Pancreas (tissue), 10 donors: ENCODE data around the gene PPP1R11. TPM values are rescaled to one million over a fixed set of nuclear protein-coding genes. Genes with fewer than 3 reads are reported as not detected.
A peak's percentile ranks its signal among the peaks of the same experiment; 100 is the strongest.

Experiments
- ATAC-seq, 4 donors: fragments of 200-7000 bp; cut with Tn5 transposase; one replicate each; pipeline versions ENCODE4 v1.8.0 to v1.9.1; 2020; ENCODE audit warnings: mild to moderate bottlenecking in 4 of 4, moderate library complexity in 4 of 4
- DNase-seq, 6 donors: peaks; one replicate each; pipeline ENCODE4 v3.0.0-alpha.2; 2020
- FAIRE-seq: peaks from 2 replicates; lab custom pipeline; 2012; peaks lifted over from hg19 to GRCh38; lab: Jason Lieb, UNC
- H3K27ac ChIP-seq, 4 donors: fragments of 200-600 bp; sonication (generic); 1 replicate in 3 of 4; 2 replicates in 1 of 4; pipeline versions ENCODE4 v1.5.0 to v1.8.0; 2020
- H3K27me3 ChIP-seq, 4 donors: fragments of 200-600 bp; one replicate each; pipeline ENCODE4 v1.8.0; 2021
- H3K36me3 ChIP-seq, 3 donors: fragments of 200-600 bp; sonication (generic) in 1 of 3; one replicate each; pipeline versions ENCODE4 v1.5.0 to v1.8.0; 2020 to 2021
- H3K4me1 ChIP-seq, 3 donors: fragments of 200-600 bp; one replicate each; pipeline ENCODE4 v1.8.0; 2021
- H3K4me3 ChIP-seq, 4 donors: fragments of 200-600 bp; sonication (generic) in 2 of 4; one replicate each; pipeline versions ENCODE4 v1.5.0 to v1.8.0; 2020 to 2021
- H3K9me3 ChIP-seq, 4 donors: fragments of 200-600 bp; one replicate each; pipeline ENCODE4 v1.8.0; 2021
- WGBS, 2 donors: extraction: QIAGEN DNeasy Blood & Tissue Kit; methylation state at CpG; one replicate each; pipeline ENCODE4 v1.1.7; 2013; 5-methylcytosine and 5-hydroxymethylcytosine counted together
- intact Hi-C, 3 donors: fragments of 100-400 bp; cut with DNase I; formaldehyde crosslinking; loops; one replicate each; pipeline versions ENCODE4 v1.11.1 to v1.14.2; 2022
- polyA plus RNA-seq, 2 donors: library from polyadenylated mRNA; stranded (reverse); fragments of 200-250 nt; gene quantifications; one replicate each; pipeline ENCODE4 v1.2.3, GENCODE V29; 2013
- total RNA-seq, 6 donors: library from RNA; stranded (reverse); fragmentation: NEBNext Ultra II Directional in 4 of 6; extraction: Animal tissue kit (Norgen Biotek cat#: 25700) in 4 of 6; gene quantifications; one replicate each; pipeline versions ENCODE4 v1.2.1 to v1.2.4, GENCODE V29; 2021 to 2023
- TF ChIP-seq, protein P1 (sequence below), 4 donors: fragments of 200-600 bp; sonication (generic) in 3 of 4; IDR thresholded peaks; one replicate each; pipeline versions ENCODE4 v1.5.0 to v1.8.0; 2021; ENCODE audit warnings: antibody characterized with exemption in 4 of 4
- donor health status: healthy with polysubstance abuse.
- donor health status: DM: no; HTN: no; CAD: no; lungs with moderate emphysema.
- donor health status: DM: no; HTN: no; CAD: no.
- donor health status: control.
- donor health status: control.
- donor health status: Bipolar disorder and iron deficiency.
- donor health status: DM: yes; HTN: yes; CAD: no.
- donor health status: DM: no; HTN: no; CAD: no.
- donor health status: DM: no; HTN: no; CAD: no.
- donor health status: DM: yes; HTN: yes; CAD: no.

PPP1R11 gene
- total and polyA plus RNA-seq, 8 donors = 17.9 to 36.9 (median 23.8) TPM

DNA sequence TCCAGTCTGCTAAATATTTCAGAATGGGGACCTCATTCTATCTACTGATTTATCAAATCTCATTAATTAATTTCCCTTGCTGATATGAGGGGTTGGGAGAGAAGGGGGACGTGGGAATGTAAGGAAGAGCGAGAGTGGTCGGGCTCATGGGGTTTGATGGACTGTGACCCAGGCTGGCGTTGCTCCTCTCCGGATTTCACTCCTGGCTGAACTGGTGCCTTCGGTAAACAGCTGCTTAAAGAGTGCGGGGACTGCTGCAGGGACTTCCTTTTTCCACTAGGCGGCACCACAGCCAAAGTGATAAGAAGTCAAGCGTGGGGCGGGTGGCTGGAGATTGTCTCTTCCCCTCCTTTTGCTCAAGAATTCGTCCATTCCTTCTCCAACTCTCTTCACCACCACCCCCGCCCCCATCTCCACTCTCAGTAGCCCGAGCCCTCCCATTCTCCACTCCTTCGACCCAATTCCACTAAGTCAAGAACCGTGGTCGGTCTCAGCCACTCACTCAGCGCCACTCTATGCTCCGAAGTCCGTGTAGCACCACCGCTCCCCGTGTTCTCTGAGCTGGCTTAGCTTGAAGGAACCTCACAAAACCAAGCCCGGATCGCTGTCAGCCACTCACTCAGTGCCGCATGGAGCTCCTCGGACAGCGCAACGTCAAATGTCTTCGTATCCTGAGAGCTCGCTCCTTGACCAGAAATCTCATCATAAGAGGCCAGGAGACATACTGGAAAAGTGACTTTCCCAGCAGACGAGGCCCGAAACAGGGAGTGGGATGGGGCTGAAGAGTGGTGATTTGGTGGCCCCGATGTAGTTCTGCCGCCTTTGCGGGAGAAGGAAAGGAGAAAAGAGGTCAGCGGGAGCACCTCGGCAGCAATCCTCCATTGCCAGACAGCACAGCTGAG is 36.2 kb downstream of the PPP1R11 start:
- 2% methylated on average over 36 of the region's 36 CpGs for WGBS, 2 donors
- FAIRE-seq (no peak), ATAC-seq (peak; percentile 76 to 90 (median 82)), DNase-seq (peak; percentile 74 to 90 (median 83))
- TF ChIP-seq, protein P1, sequence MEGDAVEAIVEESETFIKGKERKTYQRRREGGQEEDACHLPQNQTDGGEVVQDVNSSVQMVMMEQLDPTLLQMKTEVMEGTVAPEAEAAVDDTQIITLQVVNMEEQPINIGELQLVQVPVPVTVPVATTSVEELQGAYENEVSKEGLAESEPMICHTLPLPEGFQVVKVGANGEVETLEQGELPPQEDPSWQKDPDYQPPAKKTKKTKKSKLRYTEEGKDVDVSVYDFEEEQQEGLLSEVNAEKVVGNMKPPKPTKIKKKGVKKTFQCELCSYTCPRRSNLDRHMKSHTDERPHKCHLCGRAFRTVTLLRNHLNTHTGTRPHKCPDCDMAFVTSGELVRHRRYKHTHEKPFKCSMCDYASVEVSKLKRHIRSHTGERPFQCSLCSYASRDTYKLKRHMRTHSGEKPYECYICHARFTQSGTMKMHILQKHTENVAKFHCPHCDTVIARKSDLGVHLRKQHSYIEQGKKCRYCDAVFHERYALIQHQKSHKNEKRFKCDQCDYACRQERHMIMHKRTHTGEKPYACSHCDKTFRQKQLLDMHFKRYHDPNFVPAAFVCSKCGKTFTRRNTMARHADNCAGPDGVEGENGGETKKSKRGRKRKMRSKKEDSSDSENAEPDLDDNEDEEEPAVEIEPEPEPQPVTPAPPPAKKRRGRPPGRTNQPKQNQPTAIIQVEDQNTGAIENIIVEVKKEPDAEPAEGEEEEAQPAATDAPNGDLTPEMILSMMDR (IDR thresholded peaks at IDR 0.05) = peak; percentile 76 to 87 (median 81)
- Histone ChIP-seq H3K4me1 (peaks cover 11 to 15% (median 11%) of the 10 kb centered on the region in 3 donors), H3K27ac (peak overlapping the region in 2 of 4 donors; percentile 52 to 60), H3K9me3 (no peaks in the 10 kb centered on the region), H3K36me3 (no peaks in the 10 kb centered on the region), H3K27me3 (peaks cover 0 to 6% (median 0%) of the 10 kb centered on the region in 4 donors), H3K4me3 (peak overlapping the region in 3 of 4 donors; percentile 10 to 48 (median 41))
- intact Hi-C loops = no loop called here

DNA sequence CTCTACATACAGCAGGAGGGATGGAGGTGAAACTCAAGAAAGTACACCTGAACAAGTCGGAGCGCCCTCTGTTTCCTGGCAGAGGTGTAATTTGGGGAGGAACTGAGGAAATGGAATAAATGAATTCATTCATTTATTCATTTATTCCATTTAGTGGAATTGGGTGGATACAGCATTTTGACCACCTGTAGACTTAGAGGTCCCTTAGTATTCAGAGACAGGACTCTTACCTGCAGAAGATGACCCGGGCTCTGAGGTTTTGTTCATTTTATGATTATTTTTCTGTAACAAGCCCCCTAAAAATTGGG is 36.8 kb downstream of the PPP1R11 start:
- FAIRE-seq = no peak
- 41 to 45% methylated on average over 3 of the region's 3 CpGs for WGBS, 2 donors
- H3K27me3 ChIP-seq = peaks cover 0 to 6% (median 0%) of the 10 kb centered on the region in 4 donors

DNA sequence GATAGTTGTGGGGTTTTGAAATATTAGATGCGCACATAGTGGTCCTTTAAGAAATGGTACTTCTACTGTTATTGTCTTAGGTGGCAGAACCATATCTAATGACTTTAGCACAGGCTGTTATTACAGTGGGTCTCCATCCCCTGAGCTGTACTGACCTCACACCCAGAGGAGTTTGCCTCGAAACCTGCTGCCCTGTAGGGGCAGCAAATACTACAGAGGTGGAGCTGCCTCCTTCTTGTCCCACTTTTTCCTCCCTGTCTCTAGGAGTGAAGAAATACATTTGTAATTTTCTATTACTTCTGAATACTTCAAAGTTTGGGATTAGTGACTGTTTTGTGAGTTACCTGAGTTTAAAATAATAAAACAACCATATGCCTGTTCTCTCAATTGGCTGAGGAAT is 37.7 kb downstream of the PPP1R11 start:
- Histone ChIP-seq H3K27ac (no peak overlapping the region), H3K4me1 (peaks cover 11 to 15% (median 11%) of the 10 kb centered on the region in 3 donors), H3K9me3 (no peaks in the 10 kb centered on the region), H3K36me3 (no peaks in the 10 kb centered on the region), H3K27me3 (peaks cover 0 to 4% (median 0%) of the 10 kb centered on the region in 4 donors), H3K4me3 (no peak overlapping the region)
- intact Hi-C loops = no loop called here
- FAIRE-seq (no peak), DNase-seq (no peak), ATAC-seq (no peak)
- WGBS, 2 donors = 84 to 88% methylated on average over 2 of the region's 2 CpGs
- TF ChIP-seq, protein P1 (IDR thresholded peaks at IDR 0.05) = no peak

More for the DNA sequence above, 36.8 kb downstream of the PPP1R11 start:
- Histone ChIP-seq H3K36me3 (no peaks in the 10 kb centered on the region), H3K9me3 (no peaks in the 10 kb centered on the region), H3K27ac (no peak overlapping the region), H3K4me3 (peak overlapping the region in 2 of 4 donors; percentile 41 to 48), H3K4me1 (peaks cover 11 to 15% (median 11%) of the 10 kb centered on the region in 3 donors)
- DNase-seq (no peak), ATAC-seq (no peak)
- TF ChIP-seq, protein P1 (IDR thresholded peaks at IDR 0.05) = no peak
- intact Hi-C loops = no loop called here

DNA sequence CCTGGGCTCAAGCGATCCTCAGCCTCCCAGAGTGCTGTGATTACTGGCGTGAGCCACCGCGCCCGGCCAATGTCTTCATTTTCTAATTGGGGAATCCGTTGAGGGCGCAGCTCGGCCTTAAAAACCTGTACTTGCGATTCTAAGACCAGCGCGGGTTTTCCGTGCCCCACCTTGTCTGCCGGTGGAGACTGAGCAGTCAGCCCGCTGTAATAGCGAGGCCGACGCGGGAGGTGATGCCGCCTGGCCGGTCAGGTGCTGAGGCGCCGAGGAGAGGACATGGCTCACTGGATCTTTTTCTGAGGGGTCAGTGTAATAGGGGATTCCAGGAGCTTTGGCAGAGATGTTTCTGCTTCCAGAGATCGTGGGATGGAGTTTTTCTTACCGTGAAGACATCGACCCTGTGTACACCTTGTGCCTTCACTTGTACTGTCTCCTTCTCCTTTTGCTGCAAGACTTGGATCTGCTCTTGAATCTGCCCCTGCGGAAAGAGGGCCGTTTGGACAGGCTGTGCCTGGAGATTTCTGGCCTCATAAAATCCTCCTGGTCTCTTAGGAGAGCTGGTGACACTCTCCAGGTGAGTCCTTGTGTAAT is 44.4 kb downstream of the PPP1R11 start:
- Histone ChIP-seq H3K4me3 (no peak overlapping the region), H3K36me3 (no peaks in the 10 kb centered on the region), H3K27ac (no peak overlapping the region), H3K4me1 (no peaks in the 10 kb centered on the region), H3K9me3 (no peaks in the 10 kb centered on the region), H3K27me3 (peaks cover 0 to 13% (median 6%) of the 10 kb centered on the region in 4 donors)
- TF ChIP-seq, protein P1 (IDR thresholded peaks at IDR 0.05) = no peak
- ATAC-seq (no peak), FAIRE-seq (no peak), DNase-seq (peak in 1 of 6 donors; percentile 55)
- 26 to 41% methylated on average over 27 of the region's 27 CpGs for WGBS, 2 donors
- intact Hi-C loops = no loop called here
